Lower leg skin (tissue), 3 donors: ENCODE measurements around the gene PEAK1.

Source experiments
- CTCF ChIP-seq, 3 donors: fragments of 450-650 bp; IDR thresholded peaks; one replicate each; pipeline ENCODE4 v1.5.1; 2016; ENCODE audit warnings: antibody characterized with exemption in 3 of 3, mild to moderate bottlenecking in 3 of 3, moderate library complexity in 2 of 3
- POLR2A ChIP-seq, 2 donors: fragments of 450-650 bp; IDR thresholded peaks; one replicate each; pipeline ENCODE4 v1.6.1; 2016 to 2017; ENCODE audit warnings: antibody characterized with exemption in 2 of 2, mild to moderate bottlenecking in 1 of 2, moderate library complexity in 1 of 2

DNA sequence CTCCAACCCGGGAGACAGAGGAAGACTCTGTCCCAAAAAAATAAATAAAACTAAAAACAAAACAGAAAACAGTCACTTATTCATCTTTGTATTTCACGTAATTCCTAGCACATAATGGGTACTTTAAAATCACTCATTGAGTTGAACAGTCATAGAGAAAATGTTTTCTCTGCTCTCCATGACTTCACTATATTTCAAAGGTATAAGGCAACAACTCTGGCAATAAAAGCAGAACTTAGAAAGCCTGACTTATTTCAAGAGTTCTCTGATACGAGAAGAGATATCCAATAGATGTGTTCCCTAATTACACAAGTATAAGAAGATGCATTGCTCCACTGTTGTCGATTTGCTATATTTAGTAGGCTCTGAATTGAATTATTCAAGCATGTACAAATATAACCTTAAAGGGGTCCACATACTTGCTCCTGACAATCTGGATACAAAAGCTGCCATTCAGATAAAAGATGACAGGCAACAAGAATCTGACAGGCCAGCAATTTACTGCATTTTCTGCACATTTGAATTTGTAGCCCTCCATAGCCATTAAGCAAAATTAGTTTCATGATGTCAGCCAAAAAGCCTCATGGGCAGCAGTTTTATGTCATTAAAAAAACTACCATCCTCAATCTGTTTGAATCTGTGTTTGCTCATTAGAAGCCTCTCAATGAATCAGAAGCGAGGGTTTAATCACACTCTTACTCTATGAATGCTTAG is 47.9 kb downstream of the PEAK1 start:
- TF ChIP-seq POLR2A (IDR thresholded peaks at IDR 0.05): no peak
- TF ChIP-seq CTCF (IDR thresholded peaks at IDR 0.05): no peak
